HCT116 (cell line): Measurements from ENCODE around the gene IRF8.

Experiments used
- CTCF ChIP-seq, 3 experiments: fragments of 200-600 bp in 1 of 3; sonication (generic) in 1 of 3; IDR thresholded peaks in 2 of 3; conservative IDR thresholded peaks in 1 of 3; 2 replicates each; pipeline ENCODE4 v1.5.1; 2012 to 2017; ENCODE audit warnings: low read depth in 2 of 3, low read length in 2 of 3, antibody characterized with exemption in 1 of 3, borderline replicate concordance in 1 of 3, control low read depth in 1 of 3, mild to moderate bottlenecking in 1 of 3, mixed read lengths in 1 of 3, mixed run types in 1 of 3, moderate library complexity in 1 of 3; ENCODE audit not compliant: insufficient read depth in 1 of 3
- REST ChIP-seq: IDR thresholded peaks from 2 replicates; pipeline ENCODE4 v1.6.1; 2012; ENCODE audit warnings: low read depth
- SRF ChIP-seq: IDR thresholded peaks from 2 replicates; pipeline ENCODE4 v1.6.1; 2012; ENCODE audit warnings: low read depth
- TCF7L2 ChIP-seq: IDR thresholded peaks from 2 replicates; pipeline ENCODE4 v1.7.0; 2011; ENCODE audit warnings: borderline replicate concordance, inconsistent platforms; ENCODE audit not compliant: insufficient read depth, insufficient read length; ENCODE audit errors: extremely low read depth

GRCh38 chr16:85912211-85912974 is 13.4 kb downstream of the IRF8 start:
- TF ChIP-seq SRF = no peak
- TF ChIP-seq REST = no peak
- no peak for TF ChIP-seq CTCF (IDR thresholded peaks at IDR 0.05 in 2 of 3, conservative IDR thresholded peaks at IDR 0.05 in 1 of 3; ENCODE audit: borderline replicate concordance in 1 of 3, insufficient read depth in 1 of 3, low read depth in 2 of 3, low read length in 2 of 3)
- no peak for TF ChIP-seq TCF7L2
